ENCODE results near the gene ITGB2.

ITGB2 gene

GRCh38 chr21:44905016-44905727, 15.5 kb downstream of the ITGB2 start:
- Histone ChIP-seq H3K9ac (ENCODE audit: low read length) (no peak overlapping the region), H3K4me2 (ENCODE audit: low read length) (no peak overlapping the region), H3K27ac (ENCODE audit: low read depth, low read length, poor library complexity, severe bottlenecking) (no peak overlapping the region), H3K36me3 (ENCODE audit: insufficient read depth, low read length) (no peaks in the 10 kb centered on the region), H3K79me2 (ENCODE audit: insufficient read depth, low read length) (no peaks in the 10 kb centered on the region), H4K20me1 (ENCODE audit: insufficient read depth, low read length) (no peaks in the 10 kb centered on the region), H3K9me3 (ENCODE audit: low read length) (no peaks in the 10 kb centered on the region), H3K4me1 (ENCODE audit: insufficient read depth, low read length, severe bottlenecking) (no peaks in the 10 kb centered on the region), H3K9me2 (ENCODE audit: low read depth, low read length) (no peaks in the 10 kb centered on the region), H2AFZ (ENCODE audit: low read length) (no peak overlapping the region), H3F3A (ENCODE audit: insufficient read depth, low read length) (no peaks in the 10 kb centered on the region), H3K27me3 (ENCODE audit: insufficient read depth, low read length) (peaks cover 4% of the 10 kb centered on the region; the same call in 1 of the 2 replicates), H3K4me3 (ENCODE audit: low read depth, low read length, poor library complexity, severe bottlenecking) (no peak overlapping the region)
- TF ChIP-seq EZH2 (IDR thresholded peaks at IDR 0.05; ENCODE audit: borderline replicate concordance, low read length), result no peak
- TF ChIP-seq CTCF (IDR thresholded peaks at IDR 0.05; ENCODE audit: low read length), result no peak

- Histone ChIP-seq H3K9me2 (ENCODE audit: low read depth, low read length) (no peaks in the 10 kb centered on the region), H3K9ac (ENCODE audit: low read length) (no peak overlapping the region), H3K4me1 (ENCODE audit: insufficient read depth, low read length, severe bottlenecking) (no peaks in the 10 kb centered on the region), H3F3A (ENCODE audit: insufficient read depth, low read length) (no peaks in the 10 kb centered on the region), H3K79me2 (ENCODE audit: insufficient read depth, low read length) (no peaks in the 10 kb centered on the region), H4K20me1 (ENCODE audit: insufficient read depth, low read length) (no peaks in the 10 kb centered on the region), H3K36me3 (ENCODE audit: insufficient read depth, low read length) (no peaks in the 10 kb centered on the region), H3K9me3 (ENCODE audit: low read length) (no peaks in the 10 kb centered on the region), H3K4me3 (ENCODE audit: low read depth, low read length, poor library complexity, severe bottlenecking) (no peak overlapping the region), H3K27ac (ENCODE audit: low read depth, low read length, poor library complexity, severe bottlenecking) (no peak overlapping the region), H3K4me2 (ENCODE audit: low read length) (no peak overlapping the region), H3K27me3 (ENCODE audit: insufficient read depth, low read length) (peaks cover 4% of the 10 kb centered on the region; the same call in 1 of the 2 replicates), H2AFZ (ENCODE audit: low read length) (no peak overlapping the region)
- TF ChIP-seq CTCF (IDR thresholded peaks at IDR 0.05; ENCODE audit: low read length) (no peak), EZH2 (IDR thresholded peaks at IDR 0.05; ENCODE audit: borderline replicate concordance, low read length) (no peak)
Measured at GRCh38 chr21:44904141-44904923, 16.4 kb downstream of the ITGB2 start.

GRCh38 chr21:44903689-44904088, 17.0 kb downstream of the ITGB2 start:
- TF ChIP-seq EZH2 (IDR thresholded peaks at IDR 0.05; ENCODE audit: borderline replicate concordance, low read length) (no peak), CTCF (IDR thresholded peaks at IDR 0.05; ENCODE audit: low read length) (no peak)
- H3K9me2 ChIP-seq (ENCODE audit: low read depth, low read length), result no peaks in the 10 kb centered on the region
- no peak overlapping the region for H2AFZ ChIP-seq (ENCODE audit: low read length)
- H3K36me3 ChIP-seq (ENCODE audit: insufficient read depth, low read length), result no peaks in the 10 kb centered on the region
- H3K27me3 ChIP-seq (ENCODE audit: insufficient read depth, low read length), result peaks cover 4% of the 10 kb centered on the region; the same call in 1 of the 2 replicates
- no peaks in the 10 kb centered on the region for H3K9me3 ChIP-seq (ENCODE audit: low read length)
- H3K4me3 ChIP-seq (ENCODE audit: low read depth, low read length, poor library complexity, severe bottlenecking), result no peak overlapping the region
- H3K9ac ChIP-seq (ENCODE audit: low read length), result no peak overlapping the region
- H3K27ac ChIP-seq (ENCODE audit: low read depth, low read length, poor library complexity, severe bottlenecking), result no peak overlapping the region
- no peaks in the 10 kb centered on the region for H3F3A ChIP-seq (ENCODE audit: insufficient read depth, low read length)
- no peaks in the 10 kb centered on the region for H3K4me1 ChIP-seq (ENCODE audit: insufficient read depth, low read length, severe bottlenecking)
- H3K4me2 ChIP-seq (ENCODE audit: low read length), result no peak overlapping the region
- no peaks in the 10 kb centered on the region for H3K79me2 ChIP-seq (ENCODE audit: insufficient read depth, low read length)
- H4K20me1 ChIP-seq (ENCODE audit: insufficient read depth, low read length), result no peaks in the 10 kb centered on the region

All from OCI-LY1 (cell line).